ENCODE measurements around the gene CCDC70. TPM values are rescaled to one million over a fixed set of nuclear protein-coding genes. Genes with fewer than 3 reads are reported as not detected.

CCDC70 gene
- total and polyA plus RNA-seq, 2 of the 8 experiments (the other 6 are each of a cell fraction or from before 2014, with no cell fraction given) = not detected

GRCh38 chr13:51833980-51834379, 27.8 kb upstream of the CCDC70 start:
- Histone ChIP-seq H2BK15ac (ENCODE audit: low read length) (no peak overlapping the region), H3K4me3 (ENCODE audit: extremely low read depth in 1 of 4, insufficient read depth in 2 of 4, low read depth in 3 of 4, low read length in 4 of 4) (no peak overlapping the region), H3K9me3 (ENCODE audit: insufficient read depth in 2 of 2, low read depth in 1 of 2, low read length in 1 of 2) (no peaks in the 10 kb centered on the region), H3K4ac (replicated peaks; ENCODE audit: insufficient read length, low read depth, low read length) (no peak overlapping the region), H2AFZ (ENCODE audit: low read length) (no peak overlapping the region), H3K9ac (replicated peaks in 1 of 4; ENCODE audit: extremely low read depth in 1 of 4, low read depth in 3 of 4, low read length in 3 of 4) (no peak overlapping the region), H3K4me2 (ENCODE audit: insufficient read depth in 1 of 2, low read depth in 2 of 2, low read length in 2 of 2) (no peak overlapping the region), H3K4me1 (replicated peaks in 1 of 4; ENCODE audit: control insufficient read depth in 3 of 4, insufficient read depth in 4 of 4, low read length in 3 of 4) (no peaks in the 10 kb centered on the region; a peak in 1 of 7 replicates), H3K23ac (ENCODE audit: insufficient read length) (no peak overlapping the region), H3K27me3 (replicated peaks in 1 of 4; ENCODE audit: control insufficient read depth in 3 of 4, extremely low read depth in 1 of 4, insufficient read depth in 3 of 4, low read length in 3 of 4) (no peaks in the 10 kb centered on the region), H3K18ac (ENCODE audit: extremely low read depth, low read length) (no peak overlapping the region), H4K5ac (ENCODE audit: insufficient read length, low read depth, low read length) (no peak overlapping the region), H4K20me1 (replicated peaks in 1 of 2; ENCODE audit: control insufficient read depth in 1 of 2, insufficient read depth in 2 of 2, low read length in 2 of 2) (no peaks in the 10 kb centered on the region), H3K27ac (ENCODE audit: low read depth, low read length) (no peak overlapping the region), H3K14ac (ENCODE audit: insufficient read length) (no peak overlapping the region), H3K79me2 (ENCODE audit: control insufficient read depth in 1 of 2, insufficient read depth in 2 of 2, low read length in 2 of 2) (no peaks in the 10 kb centered on the region), H2BK20ac (ENCODE audit: low read length) (no peak overlapping the region), H2BK120ac (replicated peaks; ENCODE audit: low read depth, low read length) (no peak overlapping the region), H2AK5ac (ENCODE audit: low read depth, low read length) (no peak overlapping the region), H2BK12ac (ENCODE audit: low read depth, low read length) (no peak overlapping the region), H2BK5ac (ENCODE audit: low read depth, low read length) (no peak overlapping the region), H3K56ac (replicated peaks; ENCODE audit: insufficient read length, low read depth, low read length) (no peak overlapping the region), H4K91ac (replicated peaks; ENCODE audit: insufficient read length, low read length) (no peak overlapping the region), H3K23me2 (ENCODE audit: low read depth, low read length) (no peaks in the 10 kb centered on the region), H3K36me3 (ENCODE audit: control insufficient read depth in 2 of 4, insufficient read depth in 4 of 4, low read length in 3 of 4) (no peaks in the 10 kb centered on the region; a peak in 1 of 8 replicates), H4K8ac (ENCODE audit: extremely low read depth, insufficient read depth, low read length) (no peak overlapping the region), H3K79me1 (ENCODE audit: low read depth, low read length) (no peaks in the 10 kb centered on the region)
- TF ChIP-seq CEBPB (IDR thresholded peaks at IDR 0.05; ENCODE audit: low read depth, low read length) = no peak
- TF ChIP-seq POLR2AphosphoS5 (IDR thresholded peaks at IDR 0.05; ENCODE audit: low read depth, low read length) = no peak
- no peak for TF ChIP-seq EZH2 (IDR thresholded peaks at IDR 0.05; ENCODE audit: low read depth, low read length, severe bottlenecking)
- no peak for TF ChIP-seq BACH1 (IDR thresholded peaks at IDR 0.05; ENCODE audit: low read length)
- no peak for TF ChIP-seq POU5F1 (IDR thresholded peaks at IDR 0.05; ENCODE audit: low read depth, low read length)
- no peak for TF ChIP-seq KDM1A (IDR thresholded peaks at IDR 0.05; ENCODE audit: borderline replicate concordance, low read length)
- no peak for TF ChIP-seq RBBP5 (IDR thresholded peaks at IDR 0.05; ENCODE audit: borderline replicate concordance, low read depth, low read length)
- ChIA-PET POLR2A (ENCODE audit: partially characterized antibody) (interaction anchor here (1.1 kb wide), 1 partner anchor 9 kb away, joined by 4 read pairs; no protein-coding TSS in a partner anchor), CTCF (ENCODE audit: partially characterized antibody) (interaction anchor here (1.0 to 8.8 kb wide), 9 partner anchors 8 to 166 kb away, joined by 3 to 105 read pairs (median 12); partner anchors contain the start of gene TMEM272)
- DNase-seq (ENCODE audit: low read depth in 1 of 2, low spot score in 2 of 2) = no peak
- 92% methylated on average over 10 of the region's 10 CpGs; no CpG with 5 or more reads in 1 of the 2 experiments for WGBS, 2 experiments (ENCODE audit: extremely low coverage in 1 of 2, insufficient coverage in 1 of 2, insufficient read length in 1 of 2, insufficient replicate concordance in 2 of 2, low coverage in 1 of 2, low lambda C conversion rate in 2 of 2, missing lambda C conversion rate in 1 of 2)
- FAIRE-seq = no peak

Measured in H1 (cell line).